GM12878 (cell line): ENCODE results near the gene LMLN.

Source experiments
- EZH2 ChIP-seq: IDR thresholded peaks from 2 replicates; pipeline ENCODE4 v1.6.1; 2012; ENCODE audit warnings: low read depth, mild to moderate bottlenecking, control low read depth, inconsistent platforms, low read length, borderline replicate concordance; ENCODE audit not compliant: control insufficient read depth
- GABPA ChIP-seq: IDR thresholded peaks from 2 replicates; pipeline ENCODE4 v1.6.1; 2014; ENCODE audit warnings: antibody characterized with exemption, low read depth, mild to moderate bottlenecking, inconsistent platforms
- KDM1A ChIP-seq: fragments of 200-600 bp; sonication (generic); IDR thresholded peaks from 2 replicates; pipeline ENCODE4 v1.6.1; 2016; ENCODE audit warnings: borderline replicate concordance
- MLLT1 ChIP-seq: fragments of 450-650 bp; IDR thresholded peaks from 2 replicates; pipeline ENCODE4 v1.6.1; 2016; ENCODE audit warnings: mild to moderate bottlenecking
- PAX5 ChIP-seq: IDR thresholded peaks from 2 replicates; pipeline ENCODE4 v1.6.1; 2011; ENCODE audit warnings: low read depth, low read length, borderline replicate concordance
- PBX3 ChIP-seq: IDR thresholded peaks from 2 replicates; pipeline ENCODE4 v1.6.1; 2011; ENCODE audit warnings: mild to moderate bottlenecking, low read depth, low read length, moderate library complexity; ENCODE audit not compliant: insufficient replicate concordance
- RAD21 ChIP-seq: IDR thresholded peaks from 2 replicates; pipeline ENCODE4 v1.6.1; 2011; ENCODE audit warnings: mild to moderate bottlenecking, low read depth, low read length, moderate library complexity; ENCODE audit not compliant: insufficient read depth
- RFX5 ChIP-seq: IDR thresholded peaks from 2 replicates; pipeline ENCODE4 v1.6.1; 2011; ENCODE audit warnings: low read depth, low read length, improper control_type of control experiment
- TCF7 ChIP-seq: IDR thresholded peaks from 2 replicates; pipeline ENCODE4 v1.6.1; 2014; ENCODE audit warnings: antibody characterized with exemption, borderline replicate concordance
- ZNF207 ChIP-seq: fragments of 450-650 bp; IDR thresholded peaks from 2 replicates; pipeline ENCODE4 v1.6.1; 2014; ENCODE audit warnings: antibody characterized with exemption, mild to moderate bottlenecking, borderline replicate concordance
- TF ChIP-seq, protein P1 (sequence below), 3 experiments: IDR thresholded peaks in 2 of 3; conservative IDR thresholded peaks in 1 of 3; 2 replicates each; pipeline ENCODE4 v1.5.1; 2011; ENCODE audit warnings: low read depth in 3 of 3, low read length in 3 of 3, mild to moderate bottlenecking in 3 of 3, control low read depth in 2 of 3, moderate library complexity in 2 of 3, inconsistent platforms in 1 of 3, mixed read lengths in 1 of 3; ENCODE audit not compliant: control insufficient read depth in 2 of 3, insufficient read depth in 1 of 3; ENCODE audit errors: extremely low read depth in 1 of 3
- TF ChIP-seq, protein P2 (sequence below): IDR thresholded peaks from 2 replicates; pipeline ENCODE4 v1.6.1; 2012; ENCODE audit warnings: low read depth, low read length, improper control_type of control experiment

- TF ChIP-seq PAX5, result no peak
- TF ChIP-seq, protein P1, sequence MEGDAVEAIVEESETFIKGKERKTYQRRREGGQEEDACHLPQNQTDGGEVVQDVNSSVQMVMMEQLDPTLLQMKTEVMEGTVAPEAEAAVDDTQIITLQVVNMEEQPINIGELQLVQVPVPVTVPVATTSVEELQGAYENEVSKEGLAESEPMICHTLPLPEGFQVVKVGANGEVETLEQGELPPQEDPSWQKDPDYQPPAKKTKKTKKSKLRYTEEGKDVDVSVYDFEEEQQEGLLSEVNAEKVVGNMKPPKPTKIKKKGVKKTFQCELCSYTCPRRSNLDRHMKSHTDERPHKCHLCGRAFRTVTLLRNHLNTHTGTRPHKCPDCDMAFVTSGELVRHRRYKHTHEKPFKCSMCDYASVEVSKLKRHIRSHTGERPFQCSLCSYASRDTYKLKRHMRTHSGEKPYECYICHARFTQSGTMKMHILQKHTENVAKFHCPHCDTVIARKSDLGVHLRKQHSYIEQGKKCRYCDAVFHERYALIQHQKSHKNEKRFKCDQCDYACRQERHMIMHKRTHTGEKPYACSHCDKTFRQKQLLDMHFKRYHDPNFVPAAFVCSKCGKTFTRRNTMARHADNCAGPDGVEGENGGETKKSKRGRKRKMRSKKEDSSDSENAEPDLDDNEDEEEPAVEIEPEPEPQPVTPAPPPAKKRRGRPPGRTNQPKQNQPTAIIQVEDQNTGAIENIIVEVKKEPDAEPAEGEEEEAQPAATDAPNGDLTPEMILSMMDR (IDR thresholded peaks at IDR 0.05 in 2 of 3, conservative IDR thresholded peaks at IDR 0.05 in 1 of 3; ENCODE audit: control insufficient read depth in 2 of 3, extremely low read depth in 1 of 3, insufficient read depth in 1 of 3, low read depth in 3 of 3, low read length in 3 of 3), result no peak
- no peak for TF ChIP-seq TCF7
- no peak for TF ChIP-seq RAD21
- no peak for TF ChIP-seq KDM1A
- no peak for TF ChIP-seq EZH2
- no peak for TF ChIP-seq PBX3
- TF ChIP-seq GABPA, result no peak
- TF ChIP-seq MLLT1, result no peak
- TF ChIP-seq, protein P2, sequence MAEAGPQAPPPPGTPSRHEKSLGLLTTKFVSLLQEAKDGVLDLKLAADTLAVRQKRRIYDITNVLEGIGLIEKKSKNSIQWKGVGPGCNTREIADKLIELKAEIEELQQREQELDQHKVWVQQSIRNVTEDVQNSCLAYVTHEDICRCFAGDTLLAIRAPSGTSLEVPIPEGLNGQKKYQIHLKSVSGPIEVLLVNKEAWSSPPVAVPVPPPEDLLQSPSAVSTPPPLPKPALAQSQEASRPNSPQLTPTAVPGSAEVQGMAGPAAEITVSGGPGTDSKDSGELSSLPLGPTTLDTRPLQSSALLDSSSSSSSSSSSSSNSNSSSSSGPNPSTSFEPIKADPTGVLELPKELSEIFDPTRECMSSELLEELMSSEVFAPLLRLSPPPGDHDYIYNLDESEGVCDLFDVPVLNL, result no peak
- TF ChIP-seq ZNF207, result no peak
- TF ChIP-seq RFX5, result no peak
These were observed 121.4 kb downstream of the LMLN start for GRCh38 chr3:198081421-198081844.
